ENCODE results near the gene SYN1.
A peak's percentile ranks its signal among the peaks of the same experiment; 100 is the strongest.
"Not testable (repeated sequence)": the region's sequence is repeated elsewhere in the genome, so short reads cannot be mapped to it uniquely, and the experiment has no call there.

Gene SYN1

DNA sequence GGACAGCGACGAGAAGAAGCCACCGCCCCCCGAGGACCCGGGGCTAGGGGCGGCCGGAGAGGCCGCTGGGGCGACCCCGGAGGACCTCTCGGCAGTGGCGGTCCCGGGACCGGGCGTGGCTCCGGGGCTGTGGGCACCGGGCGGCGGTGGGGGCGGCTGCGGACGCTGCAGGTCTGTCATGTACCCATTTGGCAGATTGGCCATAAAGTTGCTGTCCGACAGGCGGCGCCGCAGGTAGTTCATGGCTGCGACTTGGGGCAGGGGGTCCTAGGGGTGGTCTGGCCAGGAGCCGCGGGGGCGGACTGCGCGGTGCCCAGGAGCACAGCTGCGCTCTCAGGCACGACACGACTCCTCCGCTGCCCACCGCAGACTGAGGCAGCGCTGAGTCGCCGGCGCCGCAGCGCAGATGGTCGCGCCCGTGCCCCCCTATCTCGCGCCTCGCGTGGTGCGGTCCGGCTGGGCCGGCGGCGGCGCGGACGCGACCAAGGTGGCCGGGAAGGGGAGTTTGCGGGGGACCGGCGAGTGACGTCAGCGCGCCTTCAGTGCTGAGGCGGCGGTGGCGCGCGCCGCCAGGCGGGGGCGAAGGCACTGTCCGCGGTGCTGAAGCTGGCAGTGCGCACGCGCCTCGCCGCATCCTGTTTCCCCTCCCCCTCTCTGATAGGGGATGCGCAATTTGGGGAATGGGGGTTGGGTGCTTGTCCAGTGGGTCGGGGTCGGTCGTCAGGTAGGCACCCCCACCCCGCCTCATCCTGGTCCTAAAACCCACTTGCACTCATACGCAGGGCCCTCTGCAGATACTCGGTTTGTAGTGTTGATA lies at the start of gene SYN1:
Gene SYN1, minus strand, starts transcription at position 372 of the 817 bp plus-strand sequence. Its CDS starts 129 bp downstream, at position 243.
- DNase-seq, result peak; percentile 68

- DNase-seq, result not testable (repeated sequence)
Observed at GRCh38 chrX:47665797-47666196, 46.1 kb upstream of the SYN1 start.

GRCh38 chrX:47664737-47665136 lies 45.1 kb upstream of the SYN1 start:
- DNase-seq, result no peak

DNA sequence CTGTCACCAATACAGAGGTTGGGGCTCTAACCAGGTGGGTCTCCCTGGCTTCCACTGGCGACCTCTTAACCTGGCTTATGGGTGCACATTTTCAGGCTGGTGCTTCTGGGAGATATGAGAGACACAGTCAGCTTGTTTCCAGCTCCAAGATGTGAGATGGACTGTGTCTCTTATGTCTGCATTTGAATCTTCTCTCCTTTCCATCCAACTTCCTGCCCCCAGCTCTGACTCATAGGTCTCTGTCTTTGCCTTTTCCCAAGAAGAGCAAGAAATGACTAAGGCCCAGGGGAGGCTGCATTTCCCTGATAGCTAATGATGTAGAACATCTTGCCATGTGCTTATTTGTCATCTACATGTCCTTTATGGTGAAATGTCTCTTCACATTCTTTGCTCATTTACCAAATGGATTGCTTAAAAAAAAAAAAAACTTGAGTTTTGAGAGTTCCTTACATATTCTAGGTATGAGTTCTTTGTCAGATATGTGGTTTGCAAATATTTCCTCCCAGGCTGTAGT lies 42.5 kb upstream of the SYN1 start:
- DNase-seq, result no peak

DNA sequence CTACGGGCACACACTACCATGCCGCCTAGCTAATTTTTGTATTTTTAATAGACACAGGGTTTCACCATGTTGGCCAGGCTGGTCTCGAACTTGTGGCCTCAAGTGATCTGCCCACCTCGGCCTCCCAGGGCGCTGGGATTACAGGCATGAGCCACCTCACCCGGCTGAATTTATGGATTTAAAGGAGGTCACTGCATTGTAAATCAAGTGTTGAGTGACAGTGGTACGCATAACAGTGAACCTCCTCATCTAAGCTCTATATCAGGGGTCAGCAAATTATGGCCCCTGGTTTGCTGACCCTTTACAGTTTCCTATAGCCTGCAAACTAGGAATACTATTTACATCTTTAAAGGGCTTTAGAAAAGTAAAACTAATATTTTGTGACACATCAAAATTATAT lies 41.9 kb upstream of the SYN1 start:
- DNase-seq, result no peak

- no peak for DNase-seq
Observed at GRCh38 chrX:47659421-47659726, 39.7 kb upstream of the SYN1 start.

DNA sequence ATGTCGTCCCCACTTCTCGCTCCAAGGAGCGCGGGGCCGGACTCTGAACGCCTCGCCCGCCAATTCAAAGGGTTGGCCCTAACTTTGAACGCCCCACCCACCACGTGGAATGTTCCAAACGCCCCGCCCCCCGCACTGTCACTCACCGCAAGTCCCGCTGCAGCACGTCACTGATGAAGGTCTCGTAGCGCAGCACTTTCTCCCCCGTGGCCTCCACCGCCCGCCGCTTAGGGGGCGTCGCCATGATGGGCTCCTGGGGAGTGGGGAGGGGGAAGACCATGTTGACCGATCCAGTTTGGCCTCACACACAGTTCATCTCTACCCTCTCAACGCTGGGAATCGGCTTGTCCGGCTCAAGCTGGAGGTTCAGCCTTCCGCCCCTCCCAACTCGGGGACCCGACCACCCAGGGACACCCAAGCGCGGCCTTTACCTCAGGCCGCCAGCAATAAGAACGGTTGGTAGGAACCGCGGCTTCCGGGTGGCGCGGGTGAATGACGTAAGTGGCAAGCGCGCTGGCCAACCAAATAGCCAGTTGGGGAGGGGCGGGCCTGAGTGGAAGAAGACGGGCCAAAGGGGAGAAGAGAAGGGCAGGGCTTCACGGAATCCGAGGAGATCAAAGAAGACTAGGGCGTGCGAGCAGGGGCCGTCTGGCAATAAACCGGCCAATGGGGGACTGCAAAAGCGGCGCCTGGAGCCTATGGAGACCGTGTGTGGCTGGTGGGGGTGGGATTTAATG lies 39.2 kb upstream of the SYN1 start, which contains the start of gene UXT:
Gene UXT, minus strand, starts transcription at position 497 of the 737 bp plus-strand sequence. Its CDS starts 253 bp downstream, at position 244.
- DNase-seq, result peak; percentile 94

DNA sequence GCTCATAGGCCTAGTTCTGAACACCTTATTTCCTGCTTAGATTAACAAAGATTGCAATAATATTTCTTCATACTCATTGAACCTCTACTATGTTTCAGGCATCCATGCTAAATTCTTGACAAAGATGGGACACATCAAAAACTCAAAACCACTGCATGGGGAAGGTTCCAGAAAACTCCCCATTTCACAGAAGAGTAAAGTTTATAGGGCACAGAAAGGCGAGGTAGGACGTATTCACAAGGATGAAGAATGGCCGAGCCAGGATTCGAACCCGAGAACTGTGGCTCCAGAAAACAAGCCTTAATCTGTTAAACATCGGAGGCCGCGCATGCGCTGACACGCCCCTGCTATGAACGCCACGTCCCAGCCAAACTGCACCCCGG lies 38.6 kb upstream of the SYN1 start:
- no peak for DNase-seq

- no peak for DNase-seq
Observed at GRCh38 chrX:47651043-47651905, 31.6 kb upstream of the SYN1 start.

- peak; percentile 99 for DNase-seq
Observed at GRCh38 chrX:47650164-47651042, 30.7 kb upstream of the SYN1 start, which contains the start of gene ELK1. Gene ELK1, minus strand, starts transcription at chrX:47650563. Its CDS starts 9,122 bp downstream, at chrX:47641441.

DNA sequence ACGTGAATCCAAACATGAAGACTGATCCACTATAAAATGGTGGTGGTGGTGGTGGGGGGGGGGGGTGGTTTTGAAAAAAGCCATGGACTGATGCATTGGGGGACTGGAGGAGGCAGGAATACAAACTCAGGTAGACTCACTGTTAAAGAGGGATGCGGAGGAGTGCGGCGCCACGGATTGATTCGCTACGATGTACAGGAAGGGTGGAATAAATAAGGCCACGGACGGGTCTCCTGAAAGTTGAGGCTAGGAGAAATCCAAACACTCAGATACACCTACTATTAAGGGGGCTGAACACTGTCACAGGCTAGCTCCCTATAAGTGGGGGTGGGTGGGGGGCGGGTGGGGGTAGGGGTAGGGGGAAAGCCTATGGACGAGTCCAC lies 30.1 kb upstream of the SYN1 start:
- DNase-seq, result no peak

- DNase-seq, result no peak
Observed at GRCh38 chrX:47649271-47649670, 29.6 kb upstream of the SYN1 start.

GRCh38 chrX:47648376-47648775 lies 28.7 kb upstream of the SYN1 start:
- no peak for DNase-seq

DNA sequence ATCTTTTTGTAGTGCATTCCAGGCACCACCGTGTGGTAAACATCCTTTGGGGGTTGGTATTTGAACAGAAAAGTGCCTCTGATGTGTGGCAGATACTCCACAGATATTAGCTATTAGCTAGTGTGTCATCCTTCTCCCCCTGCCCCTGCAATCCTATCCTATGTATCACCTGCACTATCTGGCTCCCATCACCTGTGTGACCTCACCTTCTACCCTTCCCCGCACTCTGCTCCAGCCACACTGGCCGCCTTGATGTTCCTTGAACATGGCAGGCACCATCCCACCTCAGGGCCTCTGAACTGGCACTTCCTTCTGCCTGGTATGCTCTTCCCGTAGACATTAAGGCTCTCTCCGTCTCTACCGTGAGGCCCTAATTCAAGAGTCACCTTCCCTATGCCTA lies 27.0 kb upstream of the SYN1 start:
- DNase-seq, result no peak

DNA sequence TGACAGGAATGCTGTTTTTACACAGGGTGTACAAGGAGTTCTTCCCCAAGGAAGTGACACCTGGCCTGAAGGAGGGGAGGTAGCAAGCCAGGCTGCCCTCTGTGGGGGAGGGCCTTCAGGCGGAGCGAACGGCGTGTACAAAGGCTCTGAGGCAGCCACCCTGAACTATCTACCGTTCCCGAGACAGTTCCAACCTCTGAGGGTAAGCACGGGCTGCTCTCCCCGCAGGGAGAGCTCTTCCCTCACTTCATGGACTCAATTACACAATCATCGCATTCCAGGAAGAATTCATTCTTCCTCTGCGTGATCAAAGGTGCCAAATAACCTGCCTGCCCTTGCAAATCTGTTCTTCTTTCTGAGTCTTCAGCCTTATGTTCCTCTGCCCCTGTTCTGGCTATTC lies 25.9 kb upstream of the SYN1 start:
- no peak for DNase-seq

- no peak for DNase-seq
Observed at GRCh38 chrX:47644557-47645091, 25.0 kb upstream of the SYN1 start.

GRCh38 chrX:47643926-47644325 lies 24.3 kb upstream of the SYN1 start:
- DNase-seq, result no peak

- DNase-seq, result no peak
Observed at GRCh38 chrX:47638816-47639215, 19.2 kb upstream of the SYN1 start.

GRCh38 chrX:47637546-47638195 lies 18.0 kb upstream of the SYN1 start:
- no peak for DNase-seq

DNA sequence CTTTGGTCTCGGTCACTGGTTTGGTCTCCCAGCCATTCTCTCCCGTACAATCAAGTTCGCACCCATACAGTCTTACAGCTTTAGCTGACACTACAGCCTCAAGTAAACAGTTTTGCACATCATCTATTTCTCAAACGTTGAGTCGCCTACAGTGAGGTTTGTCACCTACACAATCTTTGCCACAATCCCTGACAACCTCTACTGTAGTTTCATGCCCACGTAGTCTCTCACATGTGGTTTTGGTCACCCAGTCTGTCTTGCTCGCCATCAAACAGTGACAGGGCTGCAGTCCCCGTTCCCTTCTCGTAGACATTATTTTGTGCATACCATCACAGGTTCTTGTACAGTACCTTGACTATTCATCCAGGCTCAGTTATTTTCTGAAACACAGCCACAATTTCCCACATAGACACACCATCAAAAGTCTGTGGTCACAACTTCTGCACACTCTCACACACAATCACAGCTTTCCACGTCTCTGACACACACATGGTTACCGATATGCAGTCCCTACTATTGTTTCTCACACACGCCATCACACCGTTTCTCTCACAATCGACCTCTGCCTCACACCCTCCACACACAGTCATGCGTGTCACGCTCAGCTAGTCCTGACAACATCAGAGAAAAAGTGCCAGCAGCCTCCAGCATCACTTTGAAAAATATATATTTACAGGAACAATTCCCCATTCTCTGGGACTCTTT lies 15.4 kb upstream of the SYN1 start:
- no peak for DNase-seq
